Putamen (tissue), 1 donor: ENCODE measurements around the gene UGCG.
"Not testable (repeated sequence)": the region's sequence is repeated elsewhere in the genome, so short reads cannot be mapped to it uniquely, and the experiment has no call there.

Experiments used
- DNase-seq: peaks from one replicate; pipeline ENCODE4 v3.0.0-alpha.2; 2016; ENCODE audit warnings: low spot score

The UGCG gene

DNA sequence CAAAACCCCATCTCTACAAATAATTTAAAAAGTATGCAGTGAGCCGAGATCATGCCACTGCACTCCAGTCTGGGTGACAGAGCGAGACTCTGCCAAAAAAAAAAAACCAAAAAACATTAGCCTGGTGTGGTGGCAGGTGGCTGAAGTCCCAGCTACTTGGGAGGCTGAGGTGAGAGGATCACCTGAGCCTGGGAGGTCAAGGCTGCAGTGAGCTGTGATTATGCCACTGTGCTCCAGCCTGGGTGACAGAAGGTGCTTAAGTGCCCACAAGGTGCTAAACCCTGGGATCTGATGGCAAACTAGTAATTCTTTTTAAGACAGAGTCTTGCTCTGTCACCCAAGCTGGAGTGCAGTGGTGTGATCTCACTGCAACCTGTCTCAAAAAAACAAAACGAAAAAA lies 5.7 kb upstream of the UGCG start:
- DNase-seq: not testable (repeated sequence)

DNA sequence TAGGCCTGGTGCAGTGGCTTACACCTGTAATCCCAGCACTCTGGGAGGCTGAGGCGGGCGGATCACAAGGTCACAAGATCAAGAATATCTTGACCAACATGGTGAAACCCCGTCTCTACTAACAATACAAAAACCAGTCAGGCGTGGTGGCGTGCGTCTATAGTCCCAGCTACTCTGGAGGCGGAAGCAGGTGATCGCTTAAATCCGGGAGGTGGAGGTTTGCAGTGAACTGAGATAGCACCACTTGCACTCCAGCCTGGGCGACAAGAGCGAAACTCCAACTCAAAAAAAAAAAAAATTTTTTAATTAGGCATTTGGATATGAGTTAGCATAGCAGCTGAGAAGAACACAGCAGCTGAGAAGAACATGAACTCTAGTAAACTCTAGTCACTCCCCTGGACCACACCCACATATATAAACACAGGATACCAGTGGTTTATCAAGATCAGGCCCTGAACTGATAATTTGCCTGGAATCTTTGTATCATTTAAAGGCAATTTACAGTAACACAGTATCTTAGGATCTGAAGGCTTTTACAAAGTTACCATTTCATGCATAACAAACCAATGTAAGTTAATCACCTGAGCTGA lies 4.6 kb upstream of the UGCG start:
- no peak for DNase-seq

DNA sequence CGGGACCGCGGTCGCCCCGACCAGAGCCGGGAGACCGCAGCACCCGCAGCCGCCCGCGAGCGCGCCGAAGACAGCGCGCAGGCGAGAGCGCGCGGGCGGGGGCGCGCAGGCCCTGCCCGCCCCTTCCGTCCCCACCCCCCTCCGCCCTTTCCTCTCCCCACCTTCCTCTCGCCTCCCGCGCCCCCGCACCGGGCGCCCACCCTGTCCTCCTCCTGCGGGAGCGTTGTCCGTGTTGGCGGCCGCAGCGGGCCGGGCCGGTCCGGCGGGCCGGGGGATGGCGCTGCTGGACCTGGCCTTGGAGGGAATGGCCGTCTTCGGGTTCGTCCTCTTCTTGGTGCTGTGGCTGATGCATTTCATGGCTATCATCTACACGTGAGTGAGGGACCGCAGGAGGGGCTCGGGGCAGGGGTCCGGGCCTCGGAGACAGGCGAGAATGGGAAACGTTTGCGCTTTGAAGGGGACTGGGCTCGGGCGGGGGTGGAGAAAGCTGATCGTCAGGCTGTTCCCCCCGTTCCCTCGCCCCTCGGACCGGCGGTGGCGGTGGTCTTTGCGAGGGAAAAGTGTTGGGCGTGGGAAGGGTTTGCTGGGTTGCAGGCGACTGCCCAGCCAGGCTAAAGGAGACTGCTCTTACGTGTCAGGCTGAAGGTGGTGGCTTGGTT lies 457 bp downstream of the UGCG start:
- DNase-seq: no peak

DNA sequence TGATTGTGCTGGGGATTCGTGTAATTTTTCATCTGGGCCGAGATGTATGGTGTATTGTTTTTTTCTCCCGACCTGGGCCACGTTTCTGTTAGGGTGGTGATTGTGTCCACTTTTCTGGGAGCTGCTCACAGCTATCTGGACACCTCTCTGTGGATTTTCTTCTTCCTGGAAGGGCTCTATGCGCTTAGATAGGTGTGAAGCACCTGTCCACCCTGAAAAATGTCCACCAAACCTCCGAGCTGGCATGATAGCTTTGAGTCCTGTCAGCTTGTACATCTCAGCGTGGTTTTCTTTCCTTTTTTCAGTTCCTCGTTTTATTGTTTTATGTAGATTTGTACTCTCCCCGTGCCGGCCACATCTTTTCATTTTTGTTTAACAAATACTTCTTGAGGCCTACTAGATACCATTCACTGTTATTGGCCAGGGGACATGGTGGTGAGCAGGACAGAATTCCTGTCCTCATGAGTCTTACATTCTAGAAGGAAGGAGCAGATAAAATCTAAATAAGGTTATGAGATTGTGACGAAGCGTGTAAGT lies 1.1 kb downstream of the UGCG start:
- DNase-seq: no peak

DNA sequence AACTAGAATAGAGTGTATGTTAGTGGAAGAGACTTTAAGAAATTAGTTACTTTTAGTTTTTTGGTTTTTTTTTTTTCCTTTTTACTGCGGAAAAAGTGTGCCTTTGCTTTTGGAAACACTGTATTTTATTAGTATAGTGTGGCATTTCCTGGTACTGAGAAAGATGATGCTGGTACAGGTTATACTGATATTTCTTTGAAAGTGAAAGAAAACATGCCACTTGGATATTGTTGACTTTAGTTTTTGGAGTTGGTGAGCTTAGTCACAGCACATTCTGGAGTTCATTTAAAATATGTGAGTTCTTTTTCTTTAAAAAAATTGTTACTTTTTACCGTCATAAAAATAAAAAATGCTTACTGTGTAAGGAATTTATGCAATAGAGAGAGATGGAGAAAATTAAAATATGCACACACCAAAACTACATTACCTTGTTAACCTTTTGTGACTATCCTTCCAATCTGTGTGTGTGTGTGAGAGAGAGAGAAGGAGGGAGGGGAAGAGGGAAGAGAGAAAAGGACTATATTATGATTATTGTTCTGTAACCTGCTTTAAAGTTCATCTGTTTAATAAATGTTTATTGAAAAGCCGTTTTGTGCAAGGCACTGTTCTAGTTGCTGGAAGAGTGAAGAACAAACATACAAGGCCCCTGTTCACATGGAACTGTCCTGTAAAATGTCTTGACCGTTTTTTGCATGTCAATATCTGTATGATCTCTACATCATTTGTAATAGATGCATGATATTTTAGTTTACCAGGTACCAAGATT lies 1.9 kb downstream of the UGCG start:
- DNase-seq: no peak

DNA sequence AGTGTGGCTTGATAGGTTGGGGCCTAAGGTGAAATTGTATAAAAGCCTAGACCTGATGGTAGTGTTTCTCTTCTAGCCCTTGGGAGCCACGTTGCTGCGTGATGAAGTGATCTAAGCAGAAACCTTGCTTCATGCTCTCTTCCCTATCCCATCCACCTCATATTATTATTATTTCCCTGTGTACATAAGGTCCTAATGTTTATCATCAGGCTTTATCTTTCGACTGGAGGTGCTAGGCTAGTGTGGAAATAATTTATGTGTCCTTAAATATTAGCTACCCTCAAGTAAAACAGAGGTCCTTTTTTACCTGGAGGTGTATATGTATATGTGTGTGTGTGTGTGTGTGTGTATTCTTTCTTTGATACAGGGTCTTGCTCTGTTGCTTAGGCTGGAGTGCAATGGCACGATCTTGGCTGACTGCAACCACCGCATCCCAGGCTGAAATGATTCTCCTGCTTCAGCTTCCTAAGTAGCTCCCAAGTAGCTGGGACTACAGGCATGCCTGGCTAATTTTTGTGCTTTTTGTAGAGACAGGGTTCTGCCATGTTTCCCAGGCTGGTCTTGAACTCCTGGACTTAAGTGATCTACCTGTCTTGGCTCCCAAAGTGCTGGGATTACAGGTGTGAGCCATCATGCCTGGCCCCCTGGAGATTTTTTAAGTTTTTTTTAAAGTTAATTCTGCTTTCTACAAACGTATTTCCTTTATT lies 3.7 kb downstream of the UGCG start:
- no peak for DNase-seq

DNA sequence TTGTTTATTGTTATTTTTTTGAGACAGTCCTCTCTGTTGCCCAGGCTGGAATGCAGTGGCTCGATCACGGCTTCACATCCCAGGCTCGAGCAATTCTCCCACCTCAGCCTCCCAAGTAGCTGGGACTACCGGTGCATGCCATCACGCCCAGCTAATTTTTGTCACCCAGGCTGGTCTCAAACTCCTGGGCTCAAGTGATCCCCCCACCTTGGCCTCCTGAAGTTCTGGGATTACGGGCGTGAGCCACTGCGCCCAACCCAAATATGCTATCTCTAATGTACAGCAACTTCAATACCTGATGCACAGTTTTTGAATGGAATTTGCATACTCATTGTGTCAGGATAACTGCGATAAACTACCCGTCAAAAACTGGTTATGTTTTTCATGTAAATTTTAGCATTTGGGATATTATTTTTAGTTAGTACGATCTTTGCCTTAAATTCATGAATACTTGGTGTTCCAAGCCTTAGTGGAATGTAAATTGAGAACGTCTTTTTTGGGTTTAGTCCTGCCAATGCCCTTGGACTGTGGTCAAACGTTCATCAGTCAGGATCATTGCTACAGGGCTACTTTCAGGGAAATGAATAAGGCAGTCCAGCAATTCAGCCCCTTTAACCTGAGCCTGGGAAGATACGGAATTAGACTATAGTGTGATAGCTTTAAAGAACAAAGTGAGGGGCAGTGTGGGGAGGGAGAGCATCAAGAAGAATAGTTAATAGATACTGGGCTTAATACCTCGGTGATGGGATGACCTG lies 4.4 kb downstream of the UGCG start:
- no peak for DNase-seq

DNA sequence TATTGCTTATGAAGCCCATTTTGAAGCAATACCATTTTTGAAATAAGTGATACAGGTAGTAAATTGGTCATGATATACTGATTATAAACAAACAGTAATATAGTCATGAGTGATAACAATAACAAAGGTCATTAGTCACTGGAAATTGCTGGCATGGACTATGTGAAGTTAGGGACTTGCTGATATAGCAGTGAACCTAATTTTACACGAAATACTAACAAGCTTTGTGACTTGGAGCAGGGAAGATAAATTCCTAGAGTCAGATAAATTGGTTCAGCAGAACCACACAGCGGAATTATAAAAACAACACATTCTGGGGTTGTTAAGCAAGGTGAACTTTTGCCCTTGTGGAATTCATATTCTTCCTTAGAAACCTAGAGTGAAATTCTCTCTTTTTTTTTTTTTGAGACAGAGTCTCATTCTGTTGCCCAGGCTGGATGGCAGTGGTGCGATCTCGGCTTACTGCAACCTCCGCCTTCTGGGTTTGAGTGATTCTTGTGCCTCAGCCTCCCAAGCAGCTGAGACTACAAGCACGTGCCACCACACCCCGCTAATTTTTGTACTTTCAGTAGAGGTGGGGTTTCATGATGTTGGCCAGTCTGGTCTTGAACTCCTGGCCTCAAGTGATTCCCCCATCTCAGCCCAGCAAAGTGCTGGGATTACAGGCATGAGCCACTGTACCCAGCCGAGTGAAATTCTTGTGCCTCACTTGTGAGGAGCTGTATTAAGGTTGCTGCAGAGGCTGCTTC lies 6.0 kb downstream of the UGCG start:
- no peak for DNase-seq

DNA sequence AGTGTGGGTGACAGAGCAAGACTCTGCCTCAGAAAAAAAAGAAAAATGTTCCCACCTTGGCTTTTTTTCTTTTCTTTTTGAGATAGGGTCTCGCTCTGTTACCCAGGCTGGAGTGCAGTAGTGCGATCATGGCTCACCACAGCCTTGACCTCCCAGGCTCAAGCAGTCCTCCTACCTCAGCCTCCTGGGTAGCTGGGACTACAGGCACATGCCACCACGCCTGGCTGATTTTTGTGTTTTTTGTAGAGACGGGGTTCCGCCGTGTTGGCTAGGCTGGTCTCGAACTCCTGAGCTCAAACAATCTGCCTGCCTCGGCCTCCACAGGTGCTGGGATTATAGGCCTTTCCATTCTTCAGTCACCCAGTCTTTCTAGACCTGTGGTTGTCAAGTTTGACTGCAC lies 6.9 kb downstream of the UGCG start:
- not testable (repeated sequence) for DNase-seq

DNA sequence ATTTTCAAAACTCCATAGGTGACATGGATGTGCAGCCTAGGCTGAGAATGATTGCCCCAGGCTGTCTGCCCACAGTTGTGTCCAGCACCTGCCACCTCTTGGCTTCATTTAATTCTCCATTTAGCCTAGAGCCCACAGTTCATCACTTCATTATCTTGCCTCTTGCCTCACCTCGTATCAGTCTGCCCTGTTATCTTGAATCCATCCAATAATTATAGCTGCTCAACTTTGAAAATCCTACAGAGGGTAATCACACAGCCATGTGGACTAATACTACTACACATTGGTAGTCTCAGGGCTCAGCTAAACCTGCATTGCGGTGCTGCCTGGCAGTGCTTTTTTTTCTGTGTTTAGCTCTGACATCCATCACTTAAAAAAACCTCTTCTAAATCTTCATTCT lies 7.4 kb downstream of the UGCG start:
- DNase-seq: no peak

DNA sequence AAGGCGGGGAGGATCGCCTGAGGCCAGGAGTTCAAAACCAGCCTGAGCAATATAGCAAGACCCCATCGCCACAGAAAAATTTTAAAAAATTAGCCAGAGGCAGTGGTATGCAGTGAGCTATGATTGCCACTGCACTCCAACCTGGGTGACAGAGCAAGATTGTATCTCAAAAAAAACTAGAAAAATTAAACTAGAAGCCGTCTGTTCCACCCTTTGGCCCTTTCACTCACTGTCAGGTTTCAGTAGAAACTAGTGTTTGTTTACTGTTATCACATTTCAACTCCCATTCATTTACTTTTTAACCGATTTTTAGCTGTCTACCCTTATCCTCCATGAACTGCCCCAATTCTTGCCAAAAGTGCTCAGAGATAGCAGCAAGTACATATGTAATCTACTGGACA lies 8.3 kb downstream of the UGCG start:
- DNase-seq: no peak

DNA sequence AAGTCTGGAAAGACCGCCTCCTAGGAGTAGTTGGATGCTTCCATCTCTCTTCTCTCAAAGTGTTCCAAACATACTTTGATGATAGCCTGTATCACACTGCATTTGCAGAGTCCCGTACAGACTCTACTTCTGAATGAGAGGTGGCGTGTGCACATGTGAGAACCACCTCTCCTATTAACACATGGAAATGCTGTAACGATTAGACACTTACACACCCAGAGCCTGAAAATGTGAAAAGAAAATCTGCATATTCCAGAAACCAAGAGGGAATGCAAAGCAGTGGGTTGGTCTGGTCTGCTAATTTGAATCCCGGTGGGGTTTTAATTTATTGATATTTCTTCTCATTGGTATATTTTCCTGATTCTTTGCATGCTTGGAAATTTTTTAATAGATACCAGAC lies 10.5 kb downstream of the UGCG start:
- no peak for DNase-seq

DNA sequence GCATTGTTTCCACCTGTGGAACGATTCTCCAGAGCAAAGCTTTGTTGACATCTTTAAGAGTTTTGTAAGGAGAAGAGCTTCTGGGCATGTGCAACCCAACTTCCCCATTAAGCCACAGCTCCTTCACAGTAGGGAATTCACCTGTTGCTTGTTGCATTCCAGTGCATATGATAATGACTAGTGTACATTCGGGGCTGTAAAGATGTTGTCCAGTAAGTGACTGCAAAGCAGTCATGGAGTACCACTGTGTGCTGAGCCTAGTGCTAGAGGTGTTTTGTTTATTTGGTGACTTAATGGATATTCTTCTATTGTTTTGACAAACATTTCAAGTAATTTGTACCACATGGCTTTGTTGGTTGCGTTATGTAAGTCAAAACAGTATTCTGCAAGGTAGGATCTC lies 12.8 kb downstream of the UGCG start:
- no peak for DNase-seq

DNA sequence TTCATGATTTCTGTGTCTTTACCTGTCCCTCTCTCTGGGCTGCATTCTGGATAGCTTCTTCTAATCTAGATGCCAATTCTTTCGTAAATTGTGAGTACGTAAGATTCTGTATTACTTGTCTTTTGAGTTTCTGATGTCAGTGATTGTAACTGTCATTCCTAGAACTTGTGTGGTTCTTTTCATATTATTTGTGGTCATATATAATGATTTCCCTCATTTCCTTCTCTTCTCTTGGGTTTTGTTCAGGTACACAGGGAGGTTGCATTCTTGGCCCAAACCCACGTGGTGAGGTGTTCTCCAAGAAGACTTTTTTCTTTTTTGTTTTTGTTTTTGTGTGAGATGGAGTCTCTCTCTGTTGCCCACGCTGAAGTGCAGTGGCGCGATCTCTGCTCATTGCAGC lies 13.8 kb downstream of the UGCG start:
- no peak for DNase-seq

DNA sequence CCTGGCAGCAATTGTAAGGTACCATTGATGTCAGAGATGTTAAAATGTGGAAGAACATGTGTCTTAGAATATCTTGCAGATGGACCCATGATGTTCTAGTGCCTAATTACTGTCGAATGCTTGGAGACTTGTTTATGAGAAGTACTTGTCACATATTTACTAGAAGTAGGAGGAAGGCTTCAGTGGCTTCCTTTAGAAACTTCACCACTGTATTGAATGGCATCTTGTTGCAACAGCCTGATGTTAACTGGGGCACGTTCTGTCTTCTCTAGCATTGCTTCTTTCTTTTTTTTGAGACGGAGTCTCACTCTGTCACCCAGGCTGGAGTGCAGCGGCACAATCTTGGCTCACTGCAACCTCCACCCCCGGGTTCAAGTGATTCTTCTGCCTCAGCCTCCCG lies 16.5 kb downstream of the UGCG start:
- no peak for DNase-seq

DNA sequence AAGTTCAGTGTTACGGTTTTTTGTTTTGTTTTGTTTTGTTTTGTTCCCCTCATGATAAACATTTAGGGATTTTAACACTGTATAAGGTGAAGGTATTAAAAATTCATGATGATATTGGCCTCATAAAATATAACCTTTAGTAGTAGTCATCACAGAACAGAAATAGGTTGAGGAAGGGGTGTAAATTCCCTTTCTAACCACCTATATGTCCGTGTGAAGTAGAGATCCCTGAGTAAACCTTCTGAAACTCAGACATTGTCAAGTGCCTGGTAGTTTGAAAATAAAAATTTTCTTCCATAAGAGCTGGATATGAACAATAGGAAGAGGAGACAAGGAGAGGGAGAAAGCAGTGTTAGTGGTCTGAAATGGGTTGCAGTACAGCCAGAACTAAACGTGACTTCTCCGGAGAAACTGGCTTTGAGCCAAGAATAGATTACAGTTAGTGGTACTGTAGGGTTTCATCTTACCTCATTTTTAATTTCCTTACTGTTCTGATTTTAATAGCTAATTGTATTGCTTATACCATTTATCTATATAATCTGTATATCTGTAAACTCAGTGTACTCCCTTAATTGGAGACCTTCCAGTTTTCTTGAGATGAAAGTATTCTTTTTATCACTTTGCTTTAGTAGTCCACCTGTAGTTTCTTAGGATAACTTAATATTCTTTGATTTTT lies 18.3 kb downstream of the UGCG start:
- no peak for DNase-seq

DNA sequence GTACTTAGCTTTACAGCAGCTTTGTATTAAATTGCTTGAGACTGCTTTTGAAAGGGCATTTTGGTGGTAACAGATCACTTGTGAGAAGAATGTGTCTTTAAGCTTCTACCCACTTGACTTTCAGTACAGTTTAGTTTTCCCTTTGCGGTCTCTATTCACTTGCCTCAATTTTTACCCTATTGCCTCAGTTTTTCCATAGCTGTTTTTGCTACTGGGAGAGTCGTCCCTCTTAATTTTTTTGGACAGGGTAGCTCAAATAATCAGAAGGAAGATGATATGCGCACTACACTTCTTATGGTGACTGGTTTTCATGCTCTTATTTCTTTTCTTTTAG lies 18.8 kb downstream of the UGCG start:
- no peak for DNase-seq

DNA sequence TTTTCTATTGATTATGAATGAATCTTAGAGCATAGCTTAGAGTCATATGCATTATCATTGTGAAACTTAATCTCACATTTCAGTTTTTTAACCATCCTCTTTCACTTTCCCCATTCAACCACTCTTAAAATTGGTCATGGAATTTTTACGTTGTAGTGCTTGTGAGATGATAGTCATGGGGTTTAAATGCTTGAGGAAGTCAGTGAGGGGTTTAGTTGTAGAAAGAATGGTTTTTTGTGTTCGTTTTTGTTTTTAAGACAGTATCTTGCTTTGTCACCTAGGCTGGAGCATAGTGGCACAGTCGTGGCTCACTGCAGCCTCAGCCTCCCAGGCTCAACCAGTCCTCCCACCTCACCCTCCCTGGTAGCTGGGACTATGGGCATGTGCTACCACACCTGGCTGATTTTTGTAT lies 19.6 kb downstream of the UGCG start:
- DNase-seq: no peak

DNA sequence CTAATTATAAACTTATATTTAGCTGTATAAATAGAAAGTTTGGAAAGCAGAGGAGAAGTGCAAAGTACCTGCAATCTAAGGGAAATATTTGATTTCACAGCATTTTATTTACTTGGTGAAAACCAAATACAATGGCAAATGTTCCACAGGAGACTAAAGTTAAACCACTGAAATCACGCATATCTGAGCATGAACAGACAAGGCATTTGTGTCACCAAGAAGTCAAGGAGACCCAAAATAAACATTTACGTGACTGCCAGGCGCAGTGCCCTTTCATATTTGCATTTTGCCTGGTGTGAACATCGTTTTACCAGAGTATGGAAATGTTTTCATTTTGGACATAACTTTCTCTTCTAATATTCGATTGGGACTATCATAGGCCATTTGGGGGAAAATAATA lies 20.6 kb downstream of the UGCG start:
- DNase-seq: no peak

DNA sequence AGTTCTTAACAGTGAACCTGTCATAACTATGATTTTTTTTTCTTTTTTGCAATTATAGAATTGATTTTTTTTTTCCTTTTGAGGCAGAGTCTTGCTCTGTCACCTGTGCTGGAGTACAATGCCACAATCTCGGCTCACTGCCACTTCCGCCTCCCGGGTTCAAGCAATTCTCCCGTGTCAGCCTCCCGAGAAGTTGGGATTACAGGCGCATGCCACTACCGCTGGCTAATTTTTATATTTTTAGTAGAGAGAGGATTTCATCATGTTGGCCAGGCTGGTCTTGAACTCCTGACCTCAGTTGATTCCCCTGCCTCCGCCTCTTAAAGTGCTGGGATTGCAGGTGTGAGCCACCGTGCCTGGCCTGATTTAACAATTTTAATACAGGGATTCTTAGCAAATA lies 21.4 kb downstream of the UGCG start:
- no peak for DNase-seq

DNA sequence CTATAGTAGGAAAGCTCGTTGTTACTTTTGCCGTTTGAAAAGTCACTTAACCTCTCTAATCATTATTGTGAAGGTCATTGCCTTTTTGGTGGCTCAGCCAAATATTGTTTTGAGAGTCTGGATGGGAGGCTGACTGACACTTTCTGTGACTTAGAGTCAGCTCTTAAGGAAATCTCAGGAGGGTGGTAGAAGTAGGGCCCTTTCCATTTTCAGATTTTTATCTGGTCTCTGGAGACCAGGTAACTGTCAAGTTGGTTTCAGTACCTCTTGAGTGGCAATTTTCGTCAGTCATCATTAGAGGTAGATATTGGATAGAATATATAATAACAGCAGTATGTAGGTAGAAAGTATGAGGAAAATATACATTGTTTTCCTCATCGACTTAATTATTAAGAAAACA lies 23.3 kb downstream of the UGCG start:
- DNase-seq: no peak
